ENCODE measurements around the gene PTPRF.

Gene PTPRF

GRCh38 chr1:43552813-43553212 is 22.1 kb downstream of the PTPRF start:
- peak; percentile 97 for DNase-seq (ENCODE audit: low spot score)

DNA sequence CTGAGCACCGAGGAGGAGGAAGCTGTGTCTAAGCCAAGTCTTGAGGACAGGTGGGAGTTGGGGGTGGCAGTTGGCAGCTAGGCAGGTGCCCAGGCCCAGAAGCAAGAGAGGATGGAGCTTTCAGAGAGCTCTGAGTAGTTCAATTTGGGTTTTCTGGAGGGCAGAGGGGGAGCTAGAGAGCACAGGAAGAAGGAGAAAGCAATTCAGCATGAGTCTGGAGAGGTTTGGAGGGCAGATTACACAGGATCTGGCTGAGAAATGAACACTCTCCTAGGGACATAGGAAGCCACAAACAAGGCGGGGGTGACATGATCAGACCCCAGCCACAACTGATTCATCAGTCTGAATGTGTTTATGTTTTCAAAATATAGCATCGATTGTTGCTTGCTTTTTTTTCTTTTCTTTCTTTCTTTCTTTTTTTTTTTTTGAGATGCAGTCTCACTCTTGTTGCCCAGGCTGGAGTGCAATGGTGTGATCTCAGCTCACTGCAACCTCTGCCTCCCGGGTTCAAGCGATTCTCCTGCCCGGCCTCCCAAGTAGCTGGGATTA is 23.8 kb downstream of the PTPRF start:
- DNase-seq (ENCODE audit: low spot score), result no peak

DNA sequence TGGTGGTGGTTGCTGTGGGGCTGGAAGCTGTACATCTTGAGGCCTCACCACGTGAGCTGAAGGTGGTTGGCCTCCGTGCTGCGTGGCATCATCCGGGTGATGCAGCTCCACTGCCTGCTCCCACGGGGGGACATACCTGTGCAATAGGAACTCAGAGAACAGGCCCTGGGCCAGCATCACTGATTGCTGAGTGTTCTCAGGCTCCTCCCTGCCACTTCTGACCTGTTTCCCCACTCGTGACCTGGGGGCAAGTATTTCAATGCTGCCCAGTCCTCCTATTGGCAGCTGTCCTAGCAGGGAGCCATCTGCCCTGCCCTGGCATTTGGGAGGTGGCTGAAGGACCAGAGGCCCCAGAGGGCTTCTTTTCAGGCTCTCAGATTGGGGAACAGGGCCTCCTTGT is 26.1 kb downstream of the PTPRF start:
- DNase-seq (ENCODE audit: low spot score), result no peak

GRCh38 chr1:43557744-43558245 is 27.1 kb downstream of the PTPRF start:
- no peak for DNase-seq (ENCODE audit: low spot score)

DNA sequence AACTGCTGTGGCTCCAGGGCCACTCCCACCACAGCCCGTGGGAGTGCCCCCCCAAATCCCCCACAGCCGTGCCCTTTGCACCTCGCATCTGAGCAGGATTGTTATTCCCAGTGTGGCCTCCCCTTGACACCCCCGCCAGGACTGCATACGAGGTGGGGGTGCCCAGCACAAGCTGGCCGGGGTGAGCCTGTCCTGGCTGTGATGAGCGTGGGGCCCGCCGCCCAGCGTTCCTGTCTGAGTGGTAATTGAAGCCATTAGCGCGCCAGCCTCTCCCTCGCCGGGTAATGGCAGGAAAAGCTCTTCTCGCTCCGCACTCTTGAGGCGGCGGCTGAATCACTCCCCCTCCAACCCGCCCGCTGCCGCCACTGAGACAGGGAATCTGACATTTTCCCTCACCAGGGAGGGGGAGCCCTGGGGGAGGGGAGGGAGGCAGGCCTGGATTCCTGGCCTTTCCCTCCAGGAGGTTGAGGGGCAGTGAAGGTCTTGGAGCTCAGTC is 27.7 kb downstream of the PTPRF start:
- no peak for DNase-seq (ENCODE audit: low spot score)

- DNase-seq (ENCODE audit: low spot score), result no peak
Measured at GRCh38 chr1:43559714-43560113, 29.0 kb downstream of the PTPRF start.

- no peak for DNase-seq (ENCODE audit: low spot score)
Measured at GRCh38 chr1:43560286-43560685, 29.6 kb downstream of the PTPRF start.

- no peak for DNase-seq (ENCODE audit: low spot score)
Measured at GRCh38 chr1:43563876-43564539, 33.3 kb downstream of the PTPRF start.

GRCh38 chr1:43564551-43565348 is 34.1 kb downstream of the PTPRF start:
- DNase-seq (ENCODE audit: low spot score), result no peak

DNA sequence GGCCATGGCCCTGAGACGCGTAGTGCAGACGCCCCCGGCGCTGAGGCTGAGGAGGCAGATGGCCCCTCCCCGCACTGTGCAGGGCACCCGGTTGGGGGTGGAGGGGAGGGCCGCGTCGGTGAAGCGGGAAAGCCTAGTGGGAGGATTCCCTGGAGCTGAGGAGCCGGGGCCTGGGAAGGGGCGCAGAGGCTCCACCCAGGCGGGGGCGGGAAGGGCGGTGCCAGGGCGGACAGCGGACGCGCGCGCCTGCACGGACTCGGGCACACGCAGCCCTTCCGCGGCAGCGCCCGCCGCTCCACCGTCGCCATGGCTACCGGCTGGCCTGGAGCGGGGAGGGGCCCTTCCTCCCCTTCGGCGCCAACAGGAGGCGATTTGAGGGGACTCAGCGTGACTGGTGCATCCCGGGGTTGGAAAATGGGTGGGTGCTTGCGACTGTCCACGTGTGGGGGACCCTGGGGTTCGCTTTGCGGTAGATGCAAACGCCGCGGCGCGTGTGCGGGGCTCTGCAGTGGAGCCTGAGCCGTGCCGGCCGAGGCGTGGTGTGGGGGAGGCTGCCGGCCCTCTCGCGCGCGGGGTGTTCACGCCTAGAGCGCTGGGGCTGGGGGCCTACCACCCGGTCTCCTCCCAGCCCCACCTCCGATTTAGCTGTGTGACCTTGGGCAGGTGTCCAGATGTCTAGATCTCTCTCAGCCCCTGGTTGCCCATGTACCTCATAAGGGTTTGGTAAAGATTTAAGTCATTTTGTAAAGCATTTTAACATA is 35.1 kb downstream of the PTPRF start:
- no peak for DNase-seq (ENCODE audit: low spot score)

- DNase-seq (ENCODE audit: low spot score), result no peak
Measured at GRCh38 chr1:43566382-43567044, 35.8 kb downstream of the PTPRF start.

GRCh38 chr1:43569175-43569574 is 38.5 kb downstream of the PTPRF start:
- no peak for DNase-seq (ENCODE audit: low spot score)

DNA sequence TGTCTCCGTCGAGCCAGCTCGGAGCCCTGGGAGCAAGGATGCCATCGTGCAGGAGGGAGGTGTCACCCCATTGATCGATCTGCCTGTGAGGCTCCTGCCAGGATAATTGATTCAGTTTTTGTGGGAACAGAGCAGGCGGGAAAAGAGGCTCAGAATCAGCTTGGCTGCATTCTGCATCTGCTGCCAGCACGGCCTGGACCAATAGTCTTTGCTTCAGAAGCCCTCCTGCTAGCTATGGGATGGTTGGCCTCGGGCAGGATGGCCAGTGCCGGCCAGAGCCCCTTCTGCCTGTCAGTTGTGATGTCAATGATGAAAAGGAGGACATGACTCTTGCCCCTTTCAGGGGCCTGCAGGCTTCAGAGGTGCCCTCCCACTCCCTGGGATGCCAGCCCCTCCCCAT is 39.6 kb downstream of the PTPRF start:
- no peak for DNase-seq (ENCODE audit: low spot score)

- no peak for DNase-seq (ENCODE audit: low spot score)
Measured at GRCh38 chr1:43570715-43571114, 40.0 kb downstream of the PTPRF start.

GRCh38 chr1:43572084-43572483 is 41.4 kb downstream of the PTPRF start:
- no peak for DNase-seq (ENCODE audit: low spot score)

- DNase-seq (ENCODE audit: low spot score), result no peak
Measured at GRCh38 chr1:43572538-43572937, 41.9 kb downstream of the PTPRF start.

GRCh38 chr1:43573066-43573800 is 42.5 kb downstream of the PTPRF start:
- DNase-seq (ENCODE audit: low spot score), result peak; percentile 74

- DNase-seq (ENCODE audit: low spot score), result no peak
Measured at GRCh38 chr1:43576521-43576920, 45.8 kb downstream of the PTPRF start.

DNA sequence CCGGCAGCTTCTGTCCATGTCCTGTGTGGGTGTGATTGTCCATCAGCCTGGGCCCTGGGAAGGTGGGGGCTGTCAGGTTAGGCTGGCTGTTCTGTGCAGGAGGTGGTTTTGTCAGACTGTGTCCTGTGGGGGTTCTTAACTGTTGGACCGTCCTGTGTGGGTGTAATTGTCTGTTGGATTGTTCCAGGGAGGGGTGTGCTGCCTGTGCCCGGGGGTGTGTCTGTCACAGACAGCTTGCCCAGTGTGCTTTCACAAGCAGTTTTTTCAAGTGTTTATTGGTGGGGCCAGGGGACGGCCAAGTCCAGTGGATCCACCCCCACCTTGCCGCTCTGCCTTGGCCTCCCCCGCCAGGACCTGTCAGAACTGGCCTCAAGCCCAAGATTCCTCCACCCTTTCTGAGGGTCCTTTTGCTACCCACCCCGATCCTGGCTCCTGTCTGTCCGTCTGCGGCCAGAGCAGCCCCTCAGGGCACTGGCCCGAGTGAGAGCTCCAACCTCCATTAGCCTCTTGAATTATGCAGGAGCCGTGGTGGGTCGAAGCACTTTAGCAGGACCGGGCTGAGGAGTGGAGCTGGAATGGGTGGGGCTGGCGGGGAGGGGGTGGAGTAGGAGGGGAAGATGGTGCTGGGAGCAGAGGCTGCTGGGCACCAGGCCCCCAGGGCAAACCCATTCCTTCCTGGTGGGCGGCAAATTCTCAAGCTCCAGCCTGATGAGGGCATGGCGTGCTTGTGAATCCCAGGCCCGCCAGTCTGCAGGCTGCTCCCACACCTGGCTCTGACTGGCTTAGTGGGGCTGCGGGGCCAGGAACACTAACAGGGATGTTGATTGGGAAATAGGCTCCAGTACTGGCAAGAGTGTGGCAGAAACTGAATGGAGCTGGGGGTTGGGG is 47.2 kb downstream of the PTPRF start:
- no peak for DNase-seq (ENCODE audit: low spot score)

DNA sequence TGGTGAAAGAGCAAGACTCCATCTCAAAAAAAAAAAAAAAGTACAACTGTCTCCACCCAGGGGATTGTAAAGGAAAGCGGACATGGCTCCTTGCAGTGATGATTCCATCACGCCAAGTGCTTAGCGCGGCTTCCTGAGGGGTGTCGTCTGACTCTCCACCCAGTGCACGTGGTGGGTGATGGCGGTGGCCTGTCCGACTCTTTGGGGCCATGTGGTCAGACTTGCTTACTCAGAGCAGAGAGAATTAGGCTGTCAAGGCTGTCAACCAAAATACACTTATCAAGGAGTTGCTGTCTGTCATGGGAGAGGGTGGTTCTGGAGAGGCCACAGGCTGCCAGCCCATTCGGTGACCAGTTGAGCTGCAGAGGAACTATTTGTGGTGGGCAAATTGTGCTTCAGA is 49.4 kb downstream of the PTPRF start:
- DNase-seq (ENCODE audit: low spot score), result no peak
